Astrocyte (in vitro differentiated cells and primary cell): Measurements from ENCODE around the gene ARHGAP6.

Experiments
- CTCF ChIP-seq: IDR thresholded peaks from 2 replicates; pipeline ENCODE4 v1.5.1; 2011; ENCODE audit warnings: low read depth, mild to moderate bottlenecking, inconsistent platforms, low read length, moderate library complexity; ENCODE audit not compliant: insufficient read depth
- EZH2 ChIP-seq: IDR thresholded peaks from 2 replicates; pipeline ENCODE4 v1.6.1; 2012; ENCODE audit warnings: mild to moderate bottlenecking, low read length, inconsistent platforms; ENCODE audit not compliant: insufficient read depth

- TF ChIP-seq CTCF (no peak), EZH2 (no peak)
These were observed 230.2 kb downstream of the ARHGAP6 start for GRCh38 chrX:11435568-11435967.
